Measurements from ENCODE around the gene SSNA1.
A peak's percentile ranks its signal among the peaks of the same experiment; 100 is the strongest.

SSNA1 gene

DNA sequence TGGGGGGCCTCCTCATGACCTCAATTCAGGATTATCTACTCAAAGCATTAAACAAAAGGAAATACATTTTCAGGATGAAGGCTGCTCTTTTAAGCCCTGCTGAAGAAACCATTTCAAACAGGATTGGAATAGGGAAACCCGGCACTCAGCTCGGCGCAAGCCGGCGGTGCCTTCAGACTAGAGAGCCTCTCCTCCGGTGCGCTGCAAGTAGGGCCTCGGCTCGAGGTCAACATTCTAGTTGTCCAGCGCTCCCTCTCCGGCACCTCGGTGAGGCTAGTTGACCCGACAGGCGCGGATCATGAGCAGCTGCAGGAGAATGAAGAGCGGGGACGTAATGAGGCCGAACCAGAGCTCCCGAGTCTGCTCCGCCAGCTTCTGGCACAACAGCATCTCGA, 16.3 kb downstream of the SSNA1 start:
- no peak for DNase-seq

DNA sequence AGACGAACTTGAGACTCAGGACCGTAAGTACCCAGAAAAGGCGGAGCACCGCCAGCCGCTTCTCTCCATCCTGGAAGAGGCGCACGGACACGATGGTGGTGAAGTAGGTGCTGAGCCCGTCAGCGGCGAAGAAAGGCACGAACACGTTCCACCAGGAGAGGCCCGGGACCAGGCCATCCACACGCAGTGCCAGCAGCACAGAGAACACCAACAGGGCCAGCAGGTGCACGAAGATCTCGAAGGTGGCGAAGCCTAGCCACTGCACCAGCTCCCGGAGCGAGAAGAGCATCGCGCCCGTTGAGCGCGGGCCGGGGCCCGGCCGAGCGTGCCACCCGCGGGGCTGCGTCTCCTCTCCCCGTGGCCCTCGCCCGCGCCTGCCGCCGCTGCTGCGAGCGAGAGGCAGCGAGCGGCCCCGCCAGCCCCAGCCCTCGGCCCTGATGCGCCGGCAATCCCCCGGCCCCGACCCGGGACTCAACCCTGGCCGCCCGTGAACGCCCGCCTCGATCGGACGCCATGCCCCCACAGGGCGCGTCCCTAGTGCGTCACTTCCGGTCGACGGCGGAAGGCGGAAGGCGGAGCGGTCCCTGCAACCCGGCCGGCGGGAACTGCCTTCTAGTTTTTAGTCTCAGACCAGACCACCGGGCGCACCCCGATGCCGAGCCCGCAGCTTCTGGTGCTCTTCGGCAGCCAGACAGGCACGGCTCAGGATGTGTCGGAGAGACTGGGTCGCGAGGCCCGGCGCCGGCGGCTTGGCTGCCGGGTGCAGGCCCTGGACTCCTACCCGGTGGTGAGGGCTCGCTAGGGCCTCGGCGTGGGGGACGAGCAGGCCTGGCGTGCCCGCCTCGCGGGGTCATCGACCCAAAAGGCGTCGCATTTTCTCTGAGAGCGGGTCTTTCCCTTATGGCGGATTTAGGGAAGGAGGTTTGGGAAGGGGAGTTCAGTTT, 16.9 kb downstream of the SSNA1 start, which contains the start of the genes NDOR1 and TMEM203:
Gene NDOR1 (plus strand): TSS at position 575 of the 944 bp plus-strand sequence. CDS start 78 bp downstream, at position 653.
Gene TMEM203 (minus strand): TSS at position 523 of the 944 bp plus-strand sequence. CDS start 234 bp downstream, at position 289.
- peak; percentile 95 for DNase-seq

- DNase-seq: no peak
These were observed 18.1 kb downstream of the SSNA1 start for GRCh38 chr9:137206602-137207001.

GRCh38 chr9:137211532-137211931, 23.1 kb downstream of the SSNA1 start:
- no peak for DNase-seq

GRCh38 chr9:137212520-137212919, 24.0 kb downstream of the SSNA1 start:
- no peak for DNase-seq

- no peak for DNase-seq
These were observed 24.9 kb downstream of the SSNA1 start for GRCh38 chr9:137213160-137214060.

GRCh38 chr9:137214620-137215019, 26.1 kb downstream of the SSNA1 start:
- DNase-seq: no peak

- no peak for DNase-seq
These were observed 26.9 kb downstream of the SSNA1 start for GRCh38 chr9:137215196-137215986.

DNA sequence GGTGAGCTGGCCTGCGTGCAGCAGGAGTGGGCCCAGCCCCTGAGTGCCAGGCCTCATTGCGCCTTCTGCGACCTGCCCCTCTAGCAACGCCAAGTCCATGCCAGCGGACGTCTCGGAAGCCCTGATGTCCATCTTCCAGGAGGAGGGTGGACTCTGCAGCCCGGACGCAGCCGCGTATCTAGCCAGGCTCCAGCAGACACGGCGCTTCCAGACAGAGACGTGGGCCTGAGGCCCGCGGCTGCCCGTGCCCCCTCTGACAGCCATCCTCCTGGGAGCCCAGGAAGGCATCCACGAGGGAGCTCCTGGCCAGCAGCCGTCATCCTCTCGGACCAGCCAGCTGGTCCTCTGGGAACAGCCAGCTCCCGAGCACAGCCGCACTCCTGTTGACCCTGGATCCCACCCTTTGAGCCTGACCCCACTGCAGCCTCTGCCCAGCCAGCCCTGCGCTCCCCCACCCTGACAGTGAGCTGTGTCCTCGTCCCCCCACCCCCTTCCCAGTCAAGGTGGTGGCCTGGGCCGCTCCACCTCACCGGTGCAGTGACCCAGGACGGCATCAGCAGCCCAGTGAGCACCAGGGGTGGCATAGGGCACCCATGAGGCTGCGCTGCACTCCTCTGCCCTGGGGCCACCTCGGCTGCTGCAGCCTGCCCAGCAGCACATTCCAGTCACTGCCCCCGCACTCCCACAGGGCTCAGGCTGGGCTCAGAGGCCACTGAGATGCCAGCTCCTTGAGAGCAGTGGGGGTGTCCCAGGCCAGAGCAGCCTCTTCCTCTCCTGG, 27.9 kb downstream of the SSNA1 start:
- DNase-seq: no peak

DNA sequence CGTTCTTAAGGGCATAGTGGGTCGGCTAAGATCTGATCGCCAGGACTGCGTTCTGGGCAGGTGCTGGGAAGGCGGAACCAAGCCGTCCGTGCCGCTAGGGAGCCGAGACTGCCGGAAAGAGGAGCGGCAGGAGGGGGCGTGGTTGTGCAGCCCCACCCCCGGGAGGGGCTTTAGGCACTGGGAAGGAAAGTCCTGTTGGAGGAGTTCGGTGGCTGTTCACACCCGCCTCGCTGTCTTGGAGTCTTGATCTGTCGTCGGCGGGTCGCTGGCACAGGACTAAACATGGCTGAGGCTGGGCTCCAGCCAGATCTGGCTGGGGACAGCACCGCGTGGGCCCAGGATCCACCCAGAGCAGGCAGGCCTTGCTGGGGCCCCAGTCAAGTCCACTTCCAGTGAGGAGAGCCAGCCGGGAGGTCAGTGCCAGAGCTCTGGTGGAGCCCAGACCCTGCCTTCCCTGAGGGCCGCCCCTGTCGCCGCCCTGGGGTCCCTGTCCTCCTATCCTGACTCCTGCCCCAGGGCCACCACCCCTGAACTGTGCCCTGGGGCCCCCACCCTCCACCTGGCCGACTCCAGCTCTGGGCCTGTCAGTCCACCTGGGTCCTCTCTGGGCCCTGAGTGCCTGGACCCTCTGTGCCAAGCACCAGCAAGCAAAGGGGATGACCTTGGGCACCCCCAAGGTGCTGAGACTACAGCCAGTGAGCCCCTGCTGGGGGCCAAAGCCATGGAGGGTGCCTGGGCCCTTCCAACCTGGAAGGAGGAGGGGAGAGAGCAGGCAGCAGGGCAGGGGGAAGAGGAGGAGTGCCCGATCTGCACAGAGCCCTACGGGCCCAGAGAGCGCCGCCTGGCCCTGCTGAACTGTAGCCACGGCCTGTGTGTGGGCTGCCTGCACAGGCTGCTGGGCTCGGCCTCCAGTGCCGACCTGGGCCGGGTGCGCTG, 29.1 kb downstream of the SSNA1 start:
- no peak for DNase-seq

DNA sequence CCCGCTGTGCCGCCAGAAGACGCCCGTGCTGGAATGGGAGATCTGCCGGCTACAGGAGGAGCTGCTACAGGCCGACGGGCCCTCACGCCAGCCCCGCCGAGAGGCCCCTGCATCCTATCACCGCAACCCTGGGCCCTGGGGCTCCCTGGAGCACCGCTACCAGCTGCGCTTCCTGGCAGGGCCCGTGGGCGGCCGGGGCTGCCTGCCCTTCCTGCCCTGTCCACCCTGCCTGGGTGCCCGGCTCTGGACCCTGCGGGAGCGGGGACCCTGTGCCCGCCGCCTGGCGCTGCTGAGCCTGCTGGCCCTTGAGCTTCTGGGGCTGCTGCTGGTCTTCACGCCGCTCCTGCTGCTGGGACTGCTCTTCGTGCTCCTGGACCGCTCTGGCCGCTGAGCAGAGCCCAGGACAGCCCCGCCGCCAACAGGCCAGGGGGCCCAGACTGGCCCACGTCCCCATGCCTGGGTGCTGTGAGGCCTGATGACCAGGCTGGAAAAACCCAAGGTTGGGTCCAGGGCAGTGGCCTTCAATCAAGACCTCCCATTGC, 29.8 kb downstream of the SSNA1 start:
- no peak for DNase-seq

GRCh38 chr9:137218754-137219271, 30.3 kb downstream of the SSNA1 start:
- DNase-seq: no peak

DNA sequence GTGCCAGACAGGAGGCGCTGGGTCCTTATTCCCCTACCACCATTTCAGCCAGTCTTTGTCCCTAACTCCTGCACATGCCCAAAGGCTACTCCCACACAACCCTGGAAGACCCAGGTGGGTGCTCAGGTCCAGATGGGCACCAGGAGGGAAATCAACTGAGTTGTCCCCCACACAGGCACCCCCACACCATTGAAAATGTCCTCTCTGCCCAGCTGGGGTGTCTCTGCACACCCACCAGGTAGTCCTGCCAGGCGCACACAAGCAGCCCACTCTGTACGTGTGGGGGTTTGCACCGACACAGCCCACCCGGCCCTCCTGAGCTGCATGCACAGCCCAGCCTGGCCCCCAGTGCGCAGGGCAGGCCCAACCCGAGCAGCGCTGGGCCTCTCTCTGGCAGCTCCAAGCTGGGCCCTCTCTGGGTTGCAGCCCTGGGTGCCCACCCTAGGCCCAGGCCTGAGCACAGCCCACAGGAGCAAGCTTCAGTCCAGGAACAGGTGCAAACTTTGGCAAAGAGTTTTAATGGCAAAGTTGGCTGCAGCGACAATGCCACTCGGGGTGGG, 31.4 kb downstream of the SSNA1 start:
- DNase-seq: no peak

DNA sequence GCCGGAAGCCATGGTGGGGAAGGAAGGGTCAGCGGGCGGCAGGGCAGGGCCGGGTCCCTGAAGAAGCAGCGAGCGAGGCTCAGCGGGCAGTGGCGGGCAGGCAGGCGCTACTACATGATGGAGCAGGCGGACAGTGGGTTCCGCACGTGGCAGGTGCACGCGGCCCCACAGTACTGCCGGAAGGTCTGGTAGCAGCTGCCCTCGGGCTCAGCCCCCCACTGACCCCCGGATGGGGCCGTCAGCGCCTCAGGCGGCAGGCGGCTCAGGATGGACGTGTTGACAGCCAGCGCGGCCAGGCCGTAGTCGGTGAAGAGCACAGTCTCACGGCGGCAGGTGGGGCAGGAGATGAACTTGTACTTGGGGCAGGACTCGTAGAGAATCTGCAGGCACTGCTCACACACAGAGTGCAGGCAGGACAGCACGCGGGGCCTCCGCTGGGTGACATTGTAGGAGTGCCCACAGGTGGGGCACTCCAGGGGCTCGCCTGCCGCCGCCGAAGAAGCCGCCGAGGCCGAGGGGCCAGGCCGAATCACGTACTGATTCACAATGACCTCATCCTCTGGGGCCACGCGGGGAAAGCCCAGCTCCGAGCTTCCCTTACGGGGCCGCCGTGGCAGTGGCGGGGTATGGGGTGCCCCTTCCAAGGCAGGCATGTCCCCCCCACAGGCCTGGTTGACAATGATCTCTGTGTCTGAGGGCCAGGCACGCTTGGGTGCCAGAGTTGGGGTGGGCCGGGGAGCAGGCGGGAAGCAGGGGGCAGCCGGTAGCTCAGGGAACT, 32.0 kb downstream of the SSNA1 start:
- DNase-seq: no peak

- DNase-seq: no peak
These were observed 32.6 kb downstream of the SSNA1 start for GRCh38 chr9:137221095-137221505.

DNA sequence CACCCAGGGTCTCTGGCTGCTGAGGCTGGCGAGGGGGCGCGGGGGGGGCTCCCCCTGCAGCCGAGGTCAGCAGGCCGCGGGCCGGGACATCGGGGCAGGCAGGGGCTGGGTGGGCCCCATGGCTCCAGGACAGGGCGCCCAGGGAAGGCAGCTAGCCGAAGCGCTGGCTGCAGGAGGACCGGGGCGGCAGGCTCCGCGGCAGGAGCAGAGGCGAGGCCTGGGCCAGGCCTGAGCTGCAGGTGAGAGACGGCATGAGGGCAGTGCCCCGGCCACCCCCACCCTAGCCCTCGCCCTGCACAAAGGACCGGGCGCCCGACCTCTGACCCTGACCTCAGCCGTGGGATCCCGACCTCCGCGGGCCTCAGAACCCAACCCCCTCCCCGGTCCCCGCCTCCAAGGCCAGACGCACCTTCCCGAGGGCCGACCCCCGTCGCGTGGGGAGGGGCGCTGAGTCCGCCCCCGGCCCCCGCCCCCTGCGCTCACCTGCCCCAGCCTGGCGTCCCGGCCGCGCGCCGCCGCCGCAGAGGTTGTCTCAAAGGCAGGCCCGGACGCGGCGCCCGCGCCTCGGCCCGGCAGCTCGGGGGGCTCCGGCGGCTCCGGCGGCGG, 33.1 kb downstream of the SSNA1 start:
- no peak for DNase-seq

- DNase-seq: no peak
These were observed 34.0 kb downstream of the SSNA1 start, which contains the start of gene RNF208 for GRCh38 chr9:137222190-137223077. TSS of gene RNF208 (minus strand) at chr9:137222240. CDS start at chr9:137221212, 1,028 bp downstream.

All from activated naive CD4-positive, alpha-beta T cell treated with Interleukin-2 at 50 U/mL for 16 hours (primary cell).